ENCODE results near the gene BBC3. TPM values are rescaled to one million over a fixed set of nuclear protein-coding genes. Genes with fewer than 3 reads are reported as not detected.
A peak's percentile ranks its signal among the peaks of the same experiment; 100 is the strongest.

The BBC3 gene
- polyA plus RNA-seq, 2 of the 4 experiments (the other 2 are of a cell fraction) = 6.0 to 8.9 TPM

- peak in 1 of 2 experiments; percentile 75 for DNase-seq (ENCODE audit: low read depth in 1 of 2, low spot score in 1 of 2)
- Histone ChIP-seq H3K27ac (peak overlapping the region; percentile 97 to 98), H3K4me3 (peak overlapping the region; percentile 89), H3K4me2 (peak overlapping the region; percentile 99), H3K9me3 (no peaks in the 10 kb centered on the region), H3K4me1 (peaks cover 54% of the 10 kb centered on the region)
- ChIA-PET POLR2A (no interaction called here), CTCF (interaction anchor here (1.0 to 24.7 kb wide), 8 partner anchors 10 to 478 kb away, joined by 3 to 893 read pairs (median 3); partner anchors contain the start of gene CCDC9)
- peak in 1 of 2 experiments; percentile 8; a peak in 3 of 6 replicates for ATAC-seq
- WGBS (ENCODE audit: missing lambda C conversion rate) = 40% methylated on average over 10 of the region's 10 CpGs
- TF ChIP-seq HOXA7 (CRISPR knock-in tag; IDR thresholded peaks at IDR 0.05) = no peak
- no peak for TF ChIP-seq MYC (IDR thresholded peaks at IDR 0.05; ENCODE audit: borderline replicate concordance, low read length)
- no peak for TF ChIP-seq POLR2A (IDR thresholded peaks at IDR 0.05; ENCODE audit: low read length)
- 0 out of 2 replicates have a peak, but pooled peaks have one; percentile 35 for TF ChIP-seq BHLHE40 (IDR thresholded peaks at IDR 0.05; ENCODE audit: low read depth, low read length)
- TF ChIP-seq TFCP2L1 (CRISPR knock-in tag; IDR thresholded peaks at IDR 0.05) = no peak
- TF ChIP-seq JUNB (IDR thresholded peaks at IDR 0.05) = no peak
- peak; percentile 49 for TF ChIP-seq USF2 (IDR thresholded peaks at IDR 0.05)
- FAIRE-seq = no peak
Measured at GRCh38 chr19:47228937-47229675, 1.9 kb downstream of the BBC3 start.

DNA sequence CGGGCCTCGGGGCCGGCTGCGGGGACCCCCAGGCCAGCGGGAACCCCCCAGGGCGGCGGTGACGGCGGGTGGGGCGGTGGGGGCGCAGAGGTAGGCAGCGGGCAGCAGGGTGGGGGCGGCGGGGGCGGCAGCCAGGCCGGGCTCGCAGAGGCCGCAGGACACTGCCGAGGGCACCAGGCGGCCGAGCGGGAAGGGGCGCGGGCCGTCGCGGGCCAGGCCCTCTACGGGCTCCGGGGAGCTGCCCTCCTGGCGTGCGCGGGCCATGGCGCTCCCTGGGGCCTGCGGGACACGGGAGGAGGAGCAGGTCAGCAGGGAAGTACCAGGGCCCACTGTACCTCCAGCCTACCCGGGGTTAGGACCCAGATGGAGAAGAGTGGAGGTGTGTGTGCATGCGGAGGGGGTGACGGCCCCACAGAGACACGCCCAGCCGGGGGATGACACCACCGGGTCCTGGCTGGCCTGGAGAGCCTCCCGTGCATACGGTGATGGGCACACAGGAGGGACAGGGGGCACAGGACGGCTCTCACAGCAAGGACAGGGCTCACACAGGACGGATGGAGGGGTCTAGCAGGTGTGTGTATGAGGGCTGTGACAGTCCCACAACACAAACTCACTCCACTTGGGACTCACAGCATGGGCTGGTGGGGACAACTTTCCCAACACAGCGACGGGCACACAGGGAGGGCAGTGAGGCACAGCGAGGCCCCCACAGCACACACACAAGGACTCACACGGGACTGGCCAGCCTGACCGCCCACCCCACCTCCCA is 2.6 kb downstream of the BBC3 start:
- DNase-seq (ENCODE audit: low read depth in 1 of 2, low spot score in 1 of 2) = peak; percentile 71 to 85

More for the DNA sequence above, 2.6 kb downstream of the BBC3 start:
- POLR2A ChIA-PET = interaction anchor here (0.6 to 3.7 kb wide), 4 partner anchors 10 to 28 kb away, joined by 5 to 118 read pairs (median 36); partner anchors contain the start of gene CCDC9
- peaks cover 54% of the 10 kb centered on the region for H3K4me1 ChIP-seq
- ATAC-seq (peak; percentile 37 to 40), FAIRE-seq (no peak)
- H3K27ac ChIP-seq = peak overlapping the region; percentile 97 to 98
- TF ChIP-seq TP53 (CRISPR knock-in tag; IDR thresholded peaks at IDR 0.05) (no peak), NPAS2 (CRISPR knock-in tag; IDR thresholded peaks at IDR 0.05; ENCODE audit: borderline replicate concordance) (no peak), GATA3 (IDR thresholded peaks at IDR 0.05; ENCODE audit: borderline replicate concordance) (no peak; the same call in 1 of the 2 replicates), ZNF302 (CRISPR knock-in tag; IDR thresholded peaks at IDR 0.05) (no peak), JUN (IDR thresholded peaks at IDR 0.05) (peak in 1 of 2 experiments; percentile 82; a peak in 1 of 5 replicates), BCL3 (IDR thresholded peaks at IDR 0.05) (no peak; the same call in 2 of the 3 replicates), EHMT2 (IDR thresholded peaks at IDR 0.05; ENCODE audit: low read depth) (no peak), ZC3H11A (IDR thresholded peaks at IDR 0.05) (no peak), RCOR1 (IDR thresholded peaks at IDR 0.05; ENCODE audit: low read depth, low read length) (no peak), PHF8 (IDR thresholded peaks at IDR 0.05; ENCODE audit: borderline replicate concordance, low read depth) (0 out of 2 replicates have a peak, but pooled peaks have one; percentile 40), MYC (IDR thresholded peaks at IDR 0.05; ENCODE audit: borderline replicate concordance, low read length) (no peak; the same call in 1 of the 2 replicates), JUNB (IDR thresholded peaks at IDR 0.05) (no peak), FOSL2 (IDR thresholded peaks at IDR 0.05) (no peak), FOSL2 (CRISPR knock-in tag; IDR thresholded peaks at IDR 0.05) (peak; percentile 21; the same call in 1 of the 2 replicates), TFCP2L1 (CRISPR knock-in tag; IDR thresholded peaks at IDR 0.05) (peak; percentile 60; the same call in 1 of the 2 replicates), ESRRA (IDR thresholded peaks at IDR 0.05; ENCODE audit: borderline replicate concordance, low read length) (no peak), EHF (CRISPR knock-in tag; IDR thresholded peaks at IDR 0.05) (no peak), BHLHE40 (IDR thresholded peaks at IDR 0.05; ENCODE audit: low read depth, low read length) (no peak), ZSCAN20 (CRISPR knock-in tag; IDR thresholded peaks at IDR 0.05) (no peak), POLR2A (IDR thresholded peaks at IDR 0.05; ENCODE audit: low read length) (no peak), MAX (IDR thresholded peaks at IDR 0.05) (no peak; the same call in 1 of the 2 replicates)
- peak overlapping the region; percentile 89 for H3K4me3 ChIP-seq
- no peaks in the 10 kb centered on the region for H3K9me3 ChIP-seq
- CTCF ChIA-PET = interaction anchor here (0.6 to 24.7 kb wide), 7 partner anchors 15 to 479 kb away, joined by 3 to 893 read pairs (median 5); partner anchors contain the start of gene CCDC9
- WGBS (ENCODE audit: missing lambda C conversion rate) = 8% methylated on average over 19 of the region's 50 CpGs
- H3K4me2 ChIP-seq = peak overlapping the region; percentile 99

Data from A549 (cell line).